Liver (tissue), 9 donors: ENCODE measurements around the gene DPF3. TPM values are rescaled to one million over a fixed set of nuclear protein-coding genes. Genes with fewer than 3 reads are reported as not detected.

Experiments
- DNase-seq: peaks from one replicate; pipeline ENCODE4 v3.0.0-alpha.2; 2017; ENCODE audit warnings: low spot score
- H3K27ac ChIP-seq, 2 donors: one replicate each; pipeline ENCODE4 v1.7.0; 2013; ENCODE audit warnings: inconsistent platforms in 2 of 2, low read length in 2 of 2, control low read depth in 1 of 2, low read depth in 1 of 2, mild to moderate bottlenecking in 1 of 2
- H3K27me3 ChIP-seq, 4 donors: one replicate each; pipeline versions ENCODE4 v1.6.1 to v1.7.0; 2013; ENCODE audit warnings: low read length in 3 of 4, inconsistent platforms in 1 of 4, mild to moderate bottlenecking in 1 of 4, moderate library complexity in 1 of 4; ENCODE audit not compliant: control insufficient read depth in 4 of 4, insufficient read depth in 4 of 4
- H3K36me3 ChIP-seq, 4 donors: one replicate each; pipeline versions ENCODE4 v1.6.1 to v1.7.0; 2013; ENCODE audit warnings: low read length in 3 of 4, mild to moderate bottlenecking in 3 of 4, low read depth in 1 of 4, moderate library complexity in 1 of 4; ENCODE audit not compliant: control insufficient read depth in 4 of 4, insufficient read depth in 3 of 4
- H3K4me1 ChIP-seq, 4 donors: one replicate each; pipeline versions ENCODE4 v1.6.1 to v1.7.0; 2013; ENCODE audit warnings: low read length in 3 of 4, mild to moderate bottlenecking in 3 of 4, moderate library complexity in 1 of 4; ENCODE audit not compliant: control insufficient read depth in 4 of 4, insufficient read depth in 4 of 4
- H3K4me3 ChIP-seq, 3 donors: one replicate each; pipeline versions ENCODE4 v1.6.1 to v1.7.0; 2013; ENCODE audit warnings: low read length in 3 of 3, control low read depth in 1 of 3, low read depth in 1 of 3, mild to moderate bottlenecking in 1 of 3
- H3K9ac ChIP-seq, 2 donors: one replicate each; pipeline ENCODE4 v1.7.0; 2013; ENCODE audit warnings: low read length in 2 of 2, mild to moderate bottlenecking in 2 of 2, moderate library complexity in 2 of 2, control low read depth in 1 of 2, low read depth in 1 of 2
- H3K9me3 ChIP-seq, 4 donors: one replicate each; pipeline versions ENCODE4 v1.6.1 to v1.7.0; 2013; ENCODE audit warnings: low read length in 3 of 4; ENCODE audit not compliant: control insufficient read depth in 4 of 4
- CTCF ChIP-seq: fragments of 150-350 bp; IDR thresholded peaks from 2 replicates; pipeline ENCODE4 v1.5.1; 2017; ENCODE audit warnings: improper control_type of control experiment, low read depth, low read length; ENCODE audit not compliant: missing input control
- EGR1 ChIP-seq, 2 donors: IDR thresholded peaks; 2 replicates each; pipeline ENCODE4 v1.6.1; 2016 to 2018; ENCODE audit warnings: antibody characterized with exemption in 2 of 2, low read depth in 2 of 2
- FOXA1 ChIP-seq: IDR thresholded peaks from 2 replicates; pipeline ENCODE4 v1.6.1; 2016; ENCODE audit warnings: antibody characterized with exemption
- FOXA2 ChIP-seq: IDR thresholded peaks from 2 replicates; pipeline ENCODE4 v1.6.1; 2016; ENCODE audit warnings: antibody characterized with exemption
- GABPA ChIP-seq, 2 donors: IDR thresholded peaks in 1 of 2; conservative IDR thresholded peaks in 1 of 2; 2 replicates each; pipeline ENCODE4 v1.6.1; 2016; ENCODE audit warnings: antibody characterized with exemption in 2 of 2, mild to moderate bottlenecking in 1 of 2, moderate library complexity in 1 of 2
- HNF4A ChIP-seq, 2 donors: conservative IDR thresholded peaks; 2 replicates each; pipeline ENCODE4 v1.6.1; 2016; ENCODE audit warnings: antibody characterized with exemption in 2 of 2, mild to moderate bottlenecking in 2 of 2
- HNF4G ChIP-seq: IDR thresholded peaks from 2 replicates; pipeline ENCODE4 v1.6.1; 2016; ENCODE audit warnings: antibody characterized with exemption
- JUND ChIP-seq, 2 donors: IDR thresholded peaks; 2 replicates each; pipeline ENCODE4 v1.6.1; 2016; ENCODE audit warnings: antibody characterized with exemption in 2 of 2
- NR2F2 ChIP-seq: IDR thresholded peaks from 2 replicates; pipeline ENCODE4 v1.6.1; 2016; ENCODE audit warnings: antibody characterized with exemption
- RAD21 ChIP-seq, 2 donors: IDR thresholded peaks; 2 replicates each; pipeline ENCODE4 v1.6.1; 2016; ENCODE audit warnings: antibody characterized with exemption in 2 of 2, mild to moderate bottlenecking in 2 of 2
- RXRA ChIP-seq, 2 donors: IDR thresholded peaks; 2 replicates each; pipeline ENCODE4 v1.6.1; 2017 to 2018; ENCODE audit warnings: antibody characterized with exemption in 2 of 2, mild to moderate bottlenecking in 1 of 2
- SP1 ChIP-seq: IDR thresholded peaks from 2 replicates; pipeline ENCODE4 v1.6.1; 2018; ENCODE audit warnings: antibody characterized with exemption, mild to moderate bottlenecking
- YY1 ChIP-seq: IDR thresholded peaks from 2 replicates; pipeline ENCODE4 v1.6.1; 2016; ENCODE audit warnings: antibody characterized with exemption, mild to moderate bottlenecking
- WGBS: extraction: QIAGEN DNeasy Blood & Tissue Kit; methylation state at CpG from one replicate; pipeline ENCODE4 v1.1.7; 2013; 5-methylcytosine and 5-hydroxymethylcytosine counted together
- polyA plus RNA-seq, 2 donors: library from polyadenylated mRNA; stranded (reverse) in 1 of 2; unstranded in 1 of 2; fragments of 200-250 nt in 1 of 2; fragments of >200 nt in 1 of 2; fragmentation: Nextera tagmentation in 1 of 2; extraction: Ambion mirVana in 1 of 2; gene quantifications; one replicate each; pipeline versions ENCODE4 v1.2.1 to v1.2.3, GENCODE V29; 2013 to 2015
- total RNA-seq, 2 donors: library from RNA; depleted of rRNA; stranded (reverse); fragments of >200 nt; gene quantifications; one replicate each; pipeline ENCODE4 v1.2.3, GENCODE V29; 2014
- TF ChIP-seq, protein P1 (sequence below): IDR thresholded peaks from 2 replicates; pipeline ENCODE4 v1.6.1; 2016; ENCODE audit warnings: antibody characterized with exemption, mild to moderate bottlenecking
- TF ChIP-seq, protein P2 (sequence below): IDR thresholded peaks from 2 replicates; pipeline ENCODE4 v1.6.1; 2016; ENCODE audit warnings: antibody characterized with exemption
- donor health status: healthy.
- donor health status: healthy.
- donor health status: healthy.
- donor health status: healthy.
- donor health status: healthy.

Gene DPF3
- total and polyA plus RNA-seq, 4 donors: 1.1 to 23.2 (median 2.5) TPM

GRCh38 chr14:72643317-72643801 is 250.5 kb downstream of the DPF3 start:
- Histone ChIP-seq H3K4me1 (no peaks in the 10 kb centered on the region), H3K9me3 (peaks cover 0 to 3% (median 0%) of the 10 kb centered on the region in 4 donors), H3K27me3 (no peaks in the 10 kb centered on the region), H3K9ac (no peak overlapping the region), H3K4me3 (no peak overlapping the region), H3K27ac (no peak overlapping the region), H3K36me3 (no peaks in the 10 kb centered on the region)
- DNase-seq: no peak
- TF ChIP-seq GABPA (IDR thresholded peaks at IDR 0.05 in 1 of 2, conservative IDR thresholded peaks at IDR 0.05 in 1 of 2) (no peak), RXRA (IDR thresholded peaks at IDR 0.05) (no peak), EGR1 (IDR thresholded peaks at IDR 0.05; ENCODE audit: low read depth in 2 of 2) (no peak), JUND (IDR thresholded peaks at IDR 0.05) (no peak), SP1 (no peak)
- 89% methylated on average over 5 of the region's 5 CpGs for WGBS

DNA sequence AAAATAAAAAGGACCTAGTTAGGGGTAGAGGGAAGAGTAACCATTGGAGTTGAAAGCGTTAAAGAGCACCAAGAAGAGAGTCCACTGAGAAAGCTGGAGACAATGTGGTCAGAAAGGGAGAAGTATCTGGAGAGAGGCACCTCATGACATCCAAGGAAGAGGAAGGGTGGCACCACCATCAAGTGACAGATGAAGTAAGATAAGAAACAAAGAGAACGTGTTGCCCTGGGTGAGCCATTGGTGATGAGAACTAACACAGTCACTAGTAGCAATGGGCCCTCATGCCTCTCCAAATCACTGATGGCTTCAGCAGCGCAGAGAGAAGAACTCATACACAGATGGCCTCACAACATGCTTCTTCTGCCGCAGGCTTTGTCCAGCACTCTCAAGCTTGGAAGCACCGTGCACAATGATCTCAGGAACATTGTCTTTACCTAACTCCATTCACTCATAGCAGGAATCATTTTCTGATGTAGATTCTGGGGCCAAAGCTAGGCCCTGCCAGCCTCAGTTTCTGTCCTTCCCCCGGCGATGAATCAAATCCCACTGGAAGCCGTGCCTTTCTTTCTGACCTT is 252.9 kb downstream of the DPF3 start:
- H3K4me3 ChIP-seq: no peak overlapping the region
- DNase-seq: no peak
- H3K9ac ChIP-seq: no peak overlapping the region
- WGBS: 95% methylated on average over 8 of the region's 8 CpGs
- H3K4me1 ChIP-seq: no peaks in the 10 kb centered on the region
- H3K36me3 ChIP-seq: no peaks in the 10 kb centered on the region
- no peaks in the 10 kb centered on the region for H3K27me3 ChIP-seq
- TF ChIP-seq HNF4G (no peak), NR2F2 (no peak), RXRA (IDR thresholded peaks at IDR 0.05) (no peak), RAD21 (IDR thresholded peaks at IDR 0.05) (no peak), FOXA1 (no peak), SP1 (no peak), EGR1 (IDR thresholded peaks at IDR 0.05; ENCODE audit: low read depth in 2 of 2) (no peak), JUND (IDR thresholded peaks at IDR 0.05) (no peak), FOXA2 (no peak), YY1 (no peak), GABPA (IDR thresholded peaks at IDR 0.05 in 1 of 2, conservative IDR thresholded peaks at IDR 0.05 in 1 of 2) (no peak), HNF4A (conservative IDR thresholded peaks at IDR 0.05) (no peak), CTCF (no peak)
- TF ChIP-seq, protein P1, sequence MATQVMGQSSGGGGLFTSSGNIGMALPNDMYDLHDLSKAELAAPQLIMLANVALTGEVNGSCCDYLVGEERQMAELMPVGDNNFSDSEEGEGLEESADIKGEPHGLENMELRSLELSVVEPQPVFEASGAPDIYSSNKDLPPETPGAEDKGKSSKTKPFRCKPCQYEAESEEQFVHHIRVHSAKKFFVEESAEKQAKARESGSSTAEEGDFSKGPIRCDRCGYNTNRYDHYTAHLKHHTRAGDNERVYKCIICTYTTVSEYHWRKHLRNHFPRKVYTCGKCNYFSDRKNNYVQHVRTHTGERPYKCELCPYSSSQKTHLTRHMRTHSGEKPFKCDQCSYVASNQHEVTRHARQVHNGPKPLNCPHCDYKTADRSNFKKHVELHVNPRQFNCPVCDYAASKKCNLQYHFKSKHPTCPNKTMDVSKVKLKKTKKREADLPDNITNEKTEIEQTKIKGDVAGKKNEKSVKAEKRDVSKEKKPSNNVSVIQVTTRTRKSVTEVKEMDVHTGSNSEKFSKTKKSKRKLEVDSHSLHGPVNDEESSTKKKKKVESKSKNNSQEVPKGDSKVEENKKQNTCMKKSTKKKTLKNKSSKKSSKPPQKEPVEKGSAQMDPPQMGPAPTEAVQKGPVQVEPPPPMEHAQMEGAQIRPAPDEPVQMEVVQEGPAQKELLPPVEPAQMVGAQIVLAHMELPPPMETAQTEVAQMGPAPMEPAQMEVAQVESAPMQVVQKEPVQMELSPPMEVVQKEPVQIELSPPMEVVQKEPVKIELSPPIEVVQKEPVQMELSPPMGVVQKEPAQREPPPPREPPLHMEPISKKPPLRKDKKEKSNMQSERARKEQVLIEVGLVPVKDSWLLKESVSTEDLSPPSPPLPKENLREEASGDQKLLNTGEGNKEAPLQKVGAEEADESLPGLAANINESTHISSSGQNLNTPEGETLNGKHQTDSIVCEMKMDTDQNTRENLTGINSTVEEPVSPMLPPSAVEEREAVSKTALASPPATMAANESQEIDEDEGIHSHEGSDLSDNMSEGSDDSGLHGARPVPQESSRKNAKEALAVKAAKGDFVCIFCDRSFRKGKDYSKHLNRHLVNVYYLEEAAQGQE: no peak
- TF ChIP-seq, protein P2, sequence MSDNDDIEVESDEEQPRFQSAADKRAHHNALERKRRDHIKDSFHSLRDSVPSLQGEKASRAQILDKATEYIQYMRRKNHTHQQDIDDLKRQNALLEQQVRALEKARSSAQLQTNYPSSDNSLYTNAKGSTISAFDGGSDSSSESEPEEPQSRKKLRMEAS: no peak
- no peak overlapping the region for H3K27ac ChIP-seq
- H3K9me3 ChIP-seq: peaks cover 0 to 3% (median 0%) of the 10 kb centered on the region in 4 donors
